ENCODE measurements around the gene AXIN2. TPM values are rescaled to one million over a fixed set of nuclear protein-coding genes. Genes with fewer than 3 reads are reported as not detected.
A peak's percentile ranks its signal among the peaks of the same experiment; 100 is the strongest.

The AXIN2 gene
- total RNA-seq, 4 donors from 2014 or later: 23.9 to 54.3 (median 42.8) TPM

- H3K27ac ChIP-seq: peak overlapping the region; percentile 20 to 44 (median 42)
- DNase-seq: peak; percentile 80 to 81
- TF ChIP-seq CTCF (IDR thresholded peaks at IDR 0.05): no peak
- no peak for TF ChIP-seq POLR2A (IDR thresholded peaks at IDR 0.05)
- H3K27me3 ChIP-seq: no peaks in the 10 kb centered on the region
- intact Hi-C loops (cut with DNase I): loop anchor here (10.0 kb wide), 1 partner anchor 49 kb away; no protein-coding TSS in a partner anchor
- peaks cover 10 to 12% of the 10 kb centered on the region in 2 donors for H3K4me1 ChIP-seq
- 11 to 12% methylated on average over 22 of the region's 22 CpGs for WGBS, 2 donors
- no peaks in the 10 kb centered on the region for H3K9me3 ChIP-seq
- H3K4me3 ChIP-seq (replicated peaks in 1 of 3): no peak overlapping the region
- H3K36me3 ChIP-seq: no peaks in the 10 kb centered on the region
Observed at GRCh38 chr17:65495122-65496055, 66.1 kb downstream of the AXIN2 start.

- Histone ChIP-seq H3K36me3 (no peaks in the 10 kb centered on the region), H3K4me1 (peaks cover 11 to 21% of the 10 kb centered on the region in 2 donors), H3K27ac (no peak overlapping the region), H3K4me3 (replicated peaks in 1 of 3) (no peak overlapping the region), H3K9me3 (no peaks in the 10 kb centered on the region), H3K27me3 (no peaks in the 10 kb centered on the region)
- TF ChIP-seq CTCF (IDR thresholded peaks at IDR 0.05) (no peak), POLR2A (IDR thresholded peaks at IDR 0.05) (no peak)
- intact Hi-C loops (cut with DNase I): loop anchor here (10.0 kb wide), 1 partner anchor 55 kb away; no protein-coding TSS in a partner anchor
- WGBS, 2 donors: 88 to 92% methylated on average over 7 of the region's 7 CpGs
- no peak for DNase-seq
Observed at GRCh38 chr17:65489413-65490155, 71.9 kb downstream of the AXIN2 start.

- TF ChIP-seq CTCF (IDR thresholded peaks at IDR 0.05) (no peak), POLR2A (IDR thresholded peaks at IDR 0.05) (no peak)
- H3K27me3 ChIP-seq: no peaks in the 10 kb centered on the region
- H3K4me1 ChIP-seq: peaks cover 9 to 28% of the 10 kb centered on the region in 2 donors
- WGBS, 2 donors: 96 to 100% methylated on average over 1 of the region's 1 CpG
- no peak overlapping the region for H3K27ac ChIP-seq
- H3K4me3 ChIP-seq (replicated peaks in 1 of 3): no peak overlapping the region
- no peak for DNase-seq
- no peaks in the 10 kb centered on the region for H3K9me3 ChIP-seq
- intact Hi-C loops (cut with DNase I): no loop called here
- H3K36me3 ChIP-seq: no peaks in the 10 kb centered on the region
Observed at GRCh38 chr17:65488665-65489064, 72.8 kb downstream of the AXIN2 start.

- Histone ChIP-seq H3K36me3 (no peaks in the 10 kb centered on the region), H3K4me1 (peaks cover 11 to 33% of the 10 kb centered on the region in 2 donors), H3K9me3 (no peaks in the 10 kb centered on the region), H3K27me3 (no peaks in the 10 kb centered on the region), H3K4me3 (replicated peaks in 1 of 3) (no peak overlapping the region), H3K27ac (peak overlapping the region in 1 of 3 donors; percentile 56)
- TF ChIP-seq CTCF (IDR thresholded peaks at IDR 0.05) (peak in 5 of 6 experiments; percentile 12 to 67 (median 40)), POLR2A (IDR thresholded peaks at IDR 0.05) (no peak)
- DNase-seq: no peak
- intact Hi-C loops (cut with DNase I): no loop called here
Observed at GRCh38 chr17:65487990-65488389, 73.5 kb downstream of the AXIN2 start.

Data from thyroid gland (tissue), 4 donors.